Left colon (tissue), 2 donors: ENCODE data around the gene MEAF6. TPM values are rescaled to one million over a fixed set of nuclear protein-coding genes. Genes with fewer than 3 reads are reported as not detected.
A peak's percentile ranks its signal among the peaks of the same experiment; 100 is the strongest.
"Not testable (repeated sequence)": the region's sequence is repeated elsewhere in the genome, so short reads cannot be mapped to it uniquely, and the experiment has no call there.

ENCODE experiments used
- ATAC-seq: fragments of 200-7000 bp; cut with Tn5 transposase; one replicate; pipeline ENCODE4 v1.9.1; 2020; ENCODE audit warnings: mild to moderate bottlenecking, moderate library complexity
- DNase-seq, 2 donors: peaks; one replicate each; pipeline ENCODE4 v3.0.0-alpha.2; 2020
- intact Hi-C, 2 donors: fragments of 100-400 bp; cut with DNase I in 1 of 2; cut with micrococcal nuclease in 1 of 2; formaldehyde crosslinking; loops; one replicate each; pipeline versions ENCODE4 v1.11.2 to v1.14.0; 2022; cut with DNase I, micrococcal nuclease
- total RNA-seq, 2 donors: library from RNA; stranded (reverse); fragmentation: NEBNext Ultra II Directional; extraction: Animal tissue kit (Norgen Biotek cat#: 25700); gene quantifications; one replicate each; pipeline ENCODE4 v1.2.1, GENCODE V29; 2021
- donor health status: DM: no; HTN: no; CAD: no.
- donor health status: DM: yes; HTN: yes; CAD: no.

The MEAF6 gene
- total RNA-seq, 2 donors from 2014 or later = 38.1 to 41.4 TPM

DNA sequence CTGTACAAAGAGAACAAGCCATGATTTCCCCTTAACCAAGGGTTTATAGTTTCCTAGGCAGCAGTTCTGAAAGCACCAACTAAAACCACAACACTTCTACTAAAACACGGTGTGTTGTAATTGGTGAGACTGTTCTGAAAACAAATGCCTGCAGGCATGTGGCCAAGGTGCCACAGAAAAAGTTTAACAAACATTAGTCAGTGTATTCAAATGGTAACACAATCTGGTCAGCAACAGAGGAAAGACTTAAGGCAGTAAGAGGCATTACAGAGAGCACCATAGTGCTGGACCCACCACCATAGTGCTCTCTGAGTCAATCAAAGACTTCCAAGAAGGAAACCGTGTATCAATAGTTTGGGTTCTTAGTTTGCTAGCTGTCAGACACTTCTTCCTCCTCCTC lies 22.8 kb upstream of the MEAF6 start:
- intact Hi-C loops = no loop called here
- no peak for ATAC-seq
- DNase-seq = no peak

DNA sequence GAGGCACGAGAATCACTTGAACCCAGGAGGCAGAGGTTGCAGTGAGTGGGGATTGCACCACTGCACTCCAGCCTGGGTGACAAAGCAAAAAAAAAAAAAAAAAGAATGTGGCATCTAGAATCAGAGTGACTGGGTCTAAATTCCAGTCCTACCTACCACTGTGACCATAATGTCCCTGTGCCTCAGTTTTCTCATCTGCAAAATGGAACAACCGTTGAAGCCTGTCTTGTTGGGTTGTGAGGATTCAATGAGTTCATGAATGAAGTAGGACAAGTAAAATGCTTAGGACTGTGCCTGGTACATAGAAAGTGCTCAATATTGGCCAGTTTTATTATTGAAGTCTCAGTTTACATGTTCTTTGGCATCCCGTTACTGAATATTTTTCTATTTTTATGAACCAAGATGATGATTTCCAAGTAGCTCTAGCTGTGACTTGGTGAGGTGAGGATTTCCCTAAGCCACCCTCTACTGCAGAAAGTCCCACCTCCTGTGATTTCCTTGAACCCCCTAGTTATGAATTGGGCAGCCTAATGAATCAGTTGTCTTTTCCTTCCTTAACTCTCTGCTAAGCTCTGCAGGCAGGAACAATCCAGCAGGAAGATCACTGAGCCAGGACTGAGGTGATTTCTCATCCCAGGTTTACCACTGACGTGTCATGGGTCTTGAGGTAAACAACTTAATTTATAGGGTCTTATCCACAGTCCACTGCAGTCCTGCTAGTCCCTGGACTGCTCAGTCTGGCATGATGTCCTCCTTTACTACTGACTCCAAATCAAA lies 18.9 kb upstream of the MEAF6 start:
- ATAC-seq (no peak), DNase-seq (no peak)
- intact Hi-C loops = no loop called here

DNA sequence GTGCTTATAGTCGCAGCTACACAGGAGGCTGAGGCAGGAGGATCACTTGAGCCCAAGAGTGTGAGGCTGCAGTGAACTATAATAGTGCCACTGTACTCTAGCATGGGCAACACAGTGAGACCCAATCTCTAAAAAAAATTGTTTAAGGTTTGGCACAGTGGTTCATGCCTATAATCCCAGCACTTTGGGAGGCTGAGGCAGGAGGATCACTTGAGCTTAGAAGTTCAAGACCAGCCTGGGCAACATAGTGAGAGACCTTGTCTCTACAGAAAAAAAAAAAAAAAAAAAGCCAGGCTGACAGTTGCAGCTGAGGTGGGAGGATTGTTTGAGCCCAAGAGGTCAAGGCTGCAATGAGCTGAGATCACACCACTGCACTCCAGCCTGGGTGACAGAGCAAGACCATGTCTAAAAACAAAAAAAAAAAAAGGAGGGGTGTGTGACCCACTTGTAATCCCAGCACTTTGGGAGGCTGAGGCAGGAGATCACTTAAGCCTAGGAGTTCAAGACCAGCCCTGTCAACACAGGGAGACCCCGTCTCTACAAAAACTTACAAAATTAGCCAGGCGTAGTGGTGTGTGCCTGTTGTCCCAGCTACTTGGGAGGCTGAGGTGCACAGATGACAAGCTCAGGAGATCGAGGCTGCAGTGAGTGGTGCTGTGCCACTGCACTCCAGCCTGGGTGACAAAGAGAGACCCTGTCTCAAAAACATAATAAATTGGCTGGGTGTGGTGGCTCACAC lies 18.0 kb upstream of the MEAF6 start:
- ATAC-seq, intact Hi-C loops: not testable (repeated sequence)

DNA sequence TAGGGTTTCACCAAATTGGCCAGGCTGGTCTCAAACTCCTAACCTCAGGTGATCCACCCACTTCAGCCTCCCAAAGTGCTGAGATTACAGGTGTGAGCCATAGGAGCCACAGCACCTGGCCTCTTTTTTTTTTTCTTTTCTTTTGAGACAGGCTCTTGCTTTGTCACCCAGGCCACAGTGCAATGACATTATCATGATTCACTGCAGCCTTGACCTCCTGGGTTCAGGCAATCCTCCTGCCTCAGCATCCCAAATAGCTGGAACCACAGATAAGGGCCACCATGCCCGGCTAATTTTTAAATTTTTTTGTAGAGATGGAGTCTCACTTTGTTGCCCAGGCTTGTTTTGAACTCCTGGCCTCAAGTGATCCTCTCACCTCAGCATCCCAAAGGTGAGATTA lies 15.3 kb upstream of the MEAF6 start:
- ATAC-seq, intact Hi-C loops, DNase-seq: not testable (repeated sequence)

More for the DNA sequence above, 18.0 kb upstream of the MEAF6 start:
- not testable (repeated sequence) for DNase-seq

DNA sequence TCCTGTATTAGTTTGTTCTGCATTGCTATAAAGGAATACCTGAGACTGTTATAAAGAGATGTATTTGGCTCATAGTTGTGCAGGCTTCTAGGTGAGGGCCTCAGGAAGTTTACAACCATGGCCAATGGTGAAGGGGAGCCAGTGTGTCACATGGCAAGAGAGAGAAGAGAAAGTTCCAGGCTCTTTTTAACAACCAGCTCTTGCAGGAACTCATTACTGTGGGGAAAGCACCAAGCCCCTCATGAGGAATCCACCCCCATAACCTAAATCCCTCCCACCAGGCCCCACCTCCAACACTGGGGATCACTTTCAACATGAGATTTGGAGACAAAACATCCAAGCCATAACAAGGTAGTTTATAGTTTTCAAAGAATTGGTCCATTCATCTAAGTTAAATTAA lies 5.0 kb upstream of the MEAF6 start:
- ATAC-seq = no peak
- intact Hi-C loops = no loop called here

DNA sequence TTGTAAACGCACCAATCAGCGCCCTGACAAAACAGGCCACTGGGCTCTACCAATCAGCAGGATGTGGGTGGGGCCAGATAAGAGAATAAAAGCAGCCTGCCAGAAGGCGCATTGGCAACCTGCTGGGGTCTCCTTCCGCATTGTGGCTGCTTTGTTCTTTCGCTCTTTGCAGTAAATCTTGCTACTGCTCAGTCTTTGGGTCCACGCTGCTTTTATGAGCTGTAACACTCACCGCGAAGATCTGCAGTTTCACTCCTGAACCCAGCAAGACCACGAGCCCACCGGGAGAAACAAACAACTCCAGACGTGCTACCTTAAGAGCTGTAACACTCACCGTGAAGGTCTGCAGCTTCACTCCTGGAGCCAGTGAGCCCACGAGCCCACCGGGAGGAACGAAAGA lies 4.4 kb upstream of the MEAF6 start:
- ATAC-seq, intact Hi-C loops, DNase-seq: not testable (repeated sequence)

More for the DNA sequence above, 5.0 kb upstream of the MEAF6 start:
- DNase-seq = no peak

DNA sequence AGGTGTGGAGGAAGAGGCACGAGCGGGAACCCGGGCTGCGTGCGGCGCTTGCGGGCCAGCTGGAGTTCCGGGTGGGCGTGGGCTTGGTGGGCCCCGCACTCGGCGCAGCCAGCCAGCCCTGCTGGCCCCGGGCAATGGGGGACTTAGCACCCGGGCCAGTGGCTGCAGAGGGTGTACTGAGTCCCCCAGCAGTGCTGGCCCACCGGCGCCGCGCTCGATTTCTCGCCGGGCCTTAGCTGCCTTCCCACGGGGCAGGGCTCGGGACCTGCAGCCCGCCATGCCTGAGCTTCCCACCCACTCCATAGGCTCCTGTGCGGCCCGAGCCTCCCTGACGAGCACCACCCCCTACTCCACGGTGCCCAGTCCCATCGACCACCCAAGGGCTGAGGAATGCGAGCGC lies 3.7 kb upstream of the MEAF6 start:
- ATAC-seq, DNase-seq, intact Hi-C loops: not testable (repeated sequence)

DNA sequence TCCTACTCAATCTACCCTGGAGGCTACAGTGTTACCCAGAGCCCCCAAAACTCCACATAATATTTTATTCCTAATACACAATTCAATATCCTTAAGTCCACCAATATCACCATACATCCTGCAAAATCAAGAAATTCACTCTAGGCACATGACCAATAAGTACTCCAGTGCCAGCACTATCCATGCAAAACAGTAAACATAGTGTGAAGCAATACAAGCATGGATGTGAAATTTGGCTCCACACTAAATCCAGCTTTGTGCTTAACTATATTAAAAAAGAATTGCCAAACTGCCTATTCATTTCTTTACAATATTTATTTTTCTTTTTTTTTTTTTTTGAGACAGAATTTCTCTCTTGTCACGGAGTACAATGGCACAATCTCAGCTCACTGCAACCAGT lies 3.0 kb upstream of the MEAF6 start:
- no peak for ATAC-seq
- intact Hi-C loops = no loop called here

DNA sequence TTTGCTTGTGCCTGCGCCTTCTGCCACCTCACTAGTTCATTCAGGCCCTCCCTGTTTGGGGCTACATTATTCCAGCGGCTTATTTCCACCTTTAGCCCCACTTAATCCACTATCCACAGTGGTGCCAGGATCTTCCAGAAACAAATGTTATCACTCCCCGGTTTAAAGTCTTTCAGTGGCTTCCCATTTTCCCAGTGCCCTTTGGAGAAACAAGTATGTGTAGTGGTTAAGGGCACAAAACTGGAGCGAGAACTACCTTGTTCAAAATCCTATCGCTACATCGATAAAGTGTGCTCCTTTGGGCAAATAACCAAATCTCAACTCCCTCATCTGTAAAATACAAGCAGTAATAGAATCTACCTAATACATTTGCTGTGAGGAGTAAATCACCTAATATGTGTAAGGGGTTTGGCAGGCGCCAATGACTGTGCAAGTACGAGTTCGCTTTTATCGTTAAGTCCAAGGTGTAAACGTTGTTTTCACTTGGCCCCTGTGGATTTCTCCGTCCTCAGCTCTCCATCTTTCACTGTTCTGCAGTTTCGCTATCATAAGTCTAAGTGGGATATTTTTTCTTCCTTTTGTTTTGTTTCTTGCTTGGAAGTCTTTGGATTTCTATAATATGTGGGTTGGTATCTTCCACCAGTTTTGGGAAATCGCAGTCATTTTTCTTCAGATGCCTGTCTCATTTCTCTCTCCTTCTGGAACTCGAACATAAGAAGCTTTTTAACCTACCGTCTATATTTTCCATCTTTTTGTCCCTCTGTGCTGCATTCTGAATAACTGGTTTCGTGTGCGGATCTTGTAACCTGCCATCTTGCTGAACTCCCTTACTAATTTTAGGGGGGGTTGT lies 844 bp upstream of the MEAF6 start:
- intact Hi-C loops = no loop called here
- DNase-seq (no peak), ATAC-seq (no peak)

More for the DNA sequence above, 3.0 kb upstream of the MEAF6 start:
- DNase-seq = no peak

DNA sequence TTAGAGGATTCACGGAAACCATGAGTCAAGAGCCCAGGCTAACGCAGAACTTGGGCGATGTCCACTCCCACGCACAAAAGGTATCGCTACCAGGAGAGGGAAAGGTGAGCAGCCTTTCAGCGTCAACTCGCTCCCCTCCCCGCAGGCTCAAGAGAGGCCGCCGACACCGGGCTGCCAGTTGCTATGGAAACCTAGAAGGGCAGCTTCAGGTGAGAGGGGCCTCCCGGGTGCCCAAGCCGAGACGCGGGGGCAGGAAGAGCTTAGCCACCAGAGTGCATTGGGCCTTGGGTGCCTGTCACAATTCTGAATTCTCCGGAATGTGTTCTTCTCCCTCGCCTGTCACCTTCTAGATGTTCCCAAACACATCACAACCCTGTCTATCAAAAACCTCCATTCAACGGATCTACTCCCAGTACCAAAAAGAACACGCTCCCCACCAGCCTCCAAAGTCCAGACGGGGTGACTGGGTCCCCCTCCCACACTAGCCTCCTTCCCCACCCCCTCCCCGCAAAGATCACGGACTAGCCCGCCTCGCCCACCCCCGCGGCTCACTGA lies 694 bp downstream of the MEAF6 start:
- intact Hi-C loops = no loop called here
- DNase-seq = peak; percentile 27 to 40

DNA sequence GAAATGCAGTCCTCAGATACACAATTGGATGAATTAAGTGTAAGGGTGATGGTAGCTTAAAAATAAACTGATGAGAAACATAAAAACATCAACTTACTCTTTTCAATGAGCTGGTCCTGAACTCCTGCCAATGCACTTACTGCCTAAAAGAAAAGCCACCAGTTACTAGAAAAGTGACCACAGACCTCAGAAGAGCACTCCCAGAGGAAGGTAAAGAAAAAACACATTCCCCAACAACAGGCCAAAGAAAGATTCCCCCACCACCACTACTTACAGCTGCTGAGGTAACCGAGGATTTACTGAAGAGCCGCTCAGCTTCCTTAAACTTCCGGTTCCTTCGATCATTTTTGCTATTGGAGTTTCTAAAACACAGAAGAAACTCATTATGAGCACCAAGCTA lies 5.4 kb downstream of the MEAF6 start:
- ATAC-seq (no peak), DNase-seq (no peak)
- intact Hi-C loops = no loop called here

More for the DNA sequence above, 694 bp downstream of the MEAF6 start:
- peak; percentile 7 for ATAC-seq

DNA sequence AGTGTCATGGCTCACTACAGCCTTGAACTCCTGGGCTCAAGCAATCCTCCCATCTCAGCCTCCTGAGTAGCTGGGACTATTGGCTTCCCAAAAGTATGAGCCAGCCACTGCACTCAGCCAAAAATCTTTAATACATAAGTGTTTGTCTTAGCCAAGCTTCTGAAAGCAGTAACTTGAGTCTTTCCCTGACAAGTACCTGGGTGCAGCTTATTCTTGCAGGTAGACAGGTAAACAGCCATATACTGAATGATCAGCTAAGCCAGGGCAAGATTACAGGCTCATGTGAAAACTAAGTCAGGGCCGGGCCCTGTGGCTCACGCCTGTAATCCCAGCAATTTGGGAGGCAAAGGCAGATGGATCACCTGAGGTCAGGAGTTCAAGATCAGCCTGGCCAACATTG lies 7.8 kb downstream of the MEAF6 start:
- DNase-seq = no peak
- ATAC-seq = no peak
- intact Hi-C loops = no loop called here

DNA sequence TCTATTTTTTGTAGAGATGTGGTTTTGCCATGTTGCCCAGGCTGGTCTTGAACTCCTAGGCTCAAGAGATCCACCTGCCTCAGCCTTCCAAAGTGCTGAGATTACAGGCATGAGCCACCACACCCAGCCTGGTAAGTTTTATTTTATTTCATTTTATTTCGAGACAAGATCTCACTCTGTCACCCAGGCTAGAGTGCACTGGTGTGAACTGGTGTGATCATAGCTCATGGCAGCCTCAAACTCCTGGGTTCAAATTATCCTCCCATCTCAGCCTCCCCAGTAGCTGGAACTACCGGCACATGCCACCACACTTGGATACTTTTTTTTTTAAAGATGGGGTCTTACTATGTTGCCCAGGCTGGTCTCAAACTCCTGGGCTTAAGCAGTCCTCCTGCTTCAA lies 11.8 kb downstream of the MEAF6 start:
- intact Hi-C loops, ATAC-seq, DNase-seq: not testable (repeated sequence)

DNA sequence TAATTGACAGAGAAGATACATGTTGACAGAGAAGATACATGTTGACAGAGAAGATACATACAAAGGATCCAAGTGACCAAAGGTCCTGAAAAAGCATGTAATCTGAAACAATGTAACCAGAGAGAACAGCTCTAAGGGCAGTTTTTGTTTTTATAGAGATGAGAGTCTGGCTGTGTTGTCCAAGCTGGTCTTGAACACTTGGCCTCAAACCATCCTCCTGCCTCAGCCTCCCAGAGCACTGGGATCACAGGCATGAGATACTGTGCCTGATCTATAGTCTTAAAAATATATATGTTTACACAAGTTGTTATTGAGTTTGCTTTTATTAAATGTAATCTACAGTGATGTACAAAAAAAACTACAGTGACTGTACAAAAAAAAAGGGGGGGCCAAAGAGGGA lies 12.5 kb downstream of the MEAF6 start:
- ATAC-seq (no peak), DNase-seq (no peak)
- intact Hi-C loops = no loop called here

DNA sequence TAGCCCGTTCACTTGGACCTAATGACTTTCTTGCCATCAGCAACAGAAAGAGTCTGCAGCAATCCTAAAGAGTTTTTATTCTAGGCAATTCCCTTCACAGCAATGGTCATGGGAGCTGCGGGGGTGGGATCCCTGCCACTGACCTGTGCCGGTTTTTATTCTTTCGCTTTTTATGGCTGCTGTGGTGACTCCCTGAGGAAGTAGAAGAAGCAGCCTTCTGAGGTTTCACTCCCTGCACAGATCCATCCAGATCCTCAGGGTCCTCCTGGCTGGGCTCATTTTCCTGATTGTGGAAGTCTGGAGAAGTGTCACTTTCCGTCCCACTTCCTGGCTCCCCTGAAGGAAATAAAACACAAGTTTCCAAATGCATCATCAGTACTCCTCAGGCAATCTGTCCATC lies 12.9 kb downstream of the MEAF6 start:
- no peak for ATAC-seq
- intact Hi-C loops = no loop called here
- DNase-seq = no peak

DNA sequence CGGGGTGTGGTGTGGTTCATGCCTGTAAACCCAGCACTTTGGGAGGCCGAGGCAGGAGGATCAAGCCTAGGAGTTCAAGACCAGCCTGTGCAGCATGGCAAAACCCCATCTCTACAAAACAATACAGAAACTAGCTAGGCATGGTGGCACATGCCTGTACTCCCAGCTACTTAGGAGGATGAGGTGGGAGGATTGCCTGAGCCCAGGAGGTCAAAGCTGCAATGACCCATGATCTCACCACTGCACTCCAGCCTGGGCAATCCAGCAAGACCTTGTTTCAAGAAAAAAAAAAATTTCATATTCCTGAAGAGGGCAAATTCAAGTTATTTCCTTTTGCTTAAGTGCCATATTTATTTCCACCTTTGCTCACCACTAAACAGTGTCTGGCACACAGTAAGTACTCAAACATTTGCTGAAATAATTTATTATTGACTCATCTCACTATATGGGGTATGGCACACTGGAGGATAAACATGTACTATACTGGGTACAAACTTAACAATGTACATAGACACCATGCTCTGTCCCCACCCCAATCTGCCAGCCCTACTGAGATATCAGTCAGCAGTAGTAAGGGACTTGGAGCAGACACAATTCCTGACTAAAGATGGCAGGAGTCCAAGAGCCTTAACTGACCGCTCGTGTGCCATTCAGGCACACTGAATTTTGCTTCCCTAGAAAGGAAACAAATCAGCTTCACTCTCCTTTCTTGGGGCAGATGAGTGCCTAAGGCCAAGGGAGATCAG lies 15.5 kb downstream of the MEAF6 start:
- ATAC-seq (peak; percentile 87), DNase-seq (peak; percentile 26 to 75)
- intact Hi-C loops = no loop called here

DNA sequence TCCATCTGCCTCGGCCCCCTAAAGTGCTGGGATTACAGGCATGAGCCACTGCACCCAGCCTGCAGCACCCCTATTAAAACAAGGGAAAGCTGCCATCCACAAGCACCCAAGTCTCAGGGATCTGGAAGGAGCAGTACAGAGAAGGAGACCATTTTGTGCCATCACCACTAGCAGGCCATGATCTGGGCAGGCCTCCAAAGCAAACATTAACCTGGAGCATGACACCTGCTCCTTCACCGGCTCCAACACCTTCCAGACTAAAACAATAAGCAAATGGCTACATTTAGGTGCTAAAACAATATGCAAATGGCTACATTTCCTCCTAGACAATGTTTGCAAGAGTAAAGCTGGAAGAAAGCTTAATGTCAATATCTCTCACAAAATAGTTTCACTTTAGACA lies 16.7 kb downstream of the MEAF6 start:
- intact Hi-C loops = no loop called here
- DNase-seq = peak; percentile 78 to 82
- ATAC-seq = peak; percentile 88

DNA sequence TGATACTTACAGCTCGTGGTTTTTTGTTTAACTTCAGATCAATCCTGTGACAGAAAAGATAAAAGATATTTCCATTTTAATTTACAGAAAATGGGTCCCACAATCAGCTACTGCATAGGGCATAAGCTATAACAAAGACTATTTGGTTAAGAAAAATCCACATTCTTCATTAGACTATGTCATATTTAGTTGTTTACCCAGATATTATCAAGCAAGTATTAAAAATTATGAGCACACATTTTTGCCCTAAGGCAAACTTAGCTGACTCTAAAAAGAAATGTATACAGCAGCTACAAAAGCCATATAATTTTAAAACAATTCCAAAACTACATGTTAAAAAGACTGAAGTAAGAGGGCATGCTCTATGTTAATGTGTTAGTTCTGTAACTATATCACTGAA lies 18.7 kb downstream of the MEAF6 start:
- ATAC-seq = no peak
- DNase-seq = no peak
- intact Hi-C loops = no loop called here
